Spleen (tissue), 11 donors: ENCODE measurements around the gene DEPP1. TPM values are rescaled to one million over a fixed set of nuclear protein-coding genes. Genes with fewer than 3 reads are reported as not detected.
A peak's percentile ranks its signal among the peaks of the same experiment; 100 is the strongest.

Experiments
- DNase-seq: peaks from one replicate; pipeline ENCODE4 v3.0.0-alpha.2; 2020
- H3K27ac ChIP-seq, 8 donors: fragments of 200-600 bp; sonication (generic) in 7 of 8; 1 replicate in 4 of 8; 2 replicates in 4 of 8; pipeline versions ENCODE4 v1.5.0 to v1.8.0; 2016 to 2021; ENCODE audit warnings: inconsistent platforms in 4 of 8, mild to moderate bottlenecking in 4 of 8, moderate library complexity in 1 of 8
- H3K27me3 ChIP-seq, 7 donors: fragments of 200-600 bp; sonication (generic) in 6 of 7; replicated peaks in 1 of 7; 1 replicate in 4 of 7; 2 replicates in 3 of 7; pipeline versions ENCODE4 v1.5.0 to v1.8.0; 2016 to 2021; ENCODE audit warnings: inconsistent platforms in 3 of 7, mild to moderate bottlenecking in 1 of 7
- H3K36me3 ChIP-seq, 6 donors: fragments of 200-600 bp; sonication (generic) in 5 of 6; 1 replicate in 4 of 6; 2 replicates in 2 of 6; pipeline versions ENCODE4 v1.5.0 to v1.8.0; 2016 to 2021; ENCODE audit warnings: inconsistent platforms in 2 of 6
- H3K4me1 ChIP-seq, 6 donors: fragments of 200-600 bp; sonication (generic) in 5 of 6; 1 replicate in 3 of 6; 2 replicates in 3 of 6; pipeline versions ENCODE4 v1.5.0 to v1.8.0; 2016 to 2021; ENCODE audit warnings: inconsistent platforms in 3 of 6
- H3K4me3 ChIP-seq, 8 donors: fragments of 200-600 bp; sonication (generic) in 7 of 8; 1 replicate in 4 of 8; 2 replicates in 4 of 8; pipeline versions ENCODE4 v1.5.0 to v1.8.0; 2016 to 2021; ENCODE audit warnings: inconsistent platforms in 4 of 8, mild to moderate bottlenecking in 4 of 8, moderate library complexity in 2 of 8
- H3K9me3 ChIP-seq, 8 donors: fragments of 200-600 bp; sonication (generic) in 7 of 8; 1 replicate in 4 of 8; 2 replicates in 4 of 8; pipeline versions ENCODE4 v1.5.0 to v1.8.0; 2016 to 2021; ENCODE audit warnings: inconsistent platforms in 4 of 8
- POLR2A ChIP-seq, 3 donors: fragments of 450-650 bp; IDR thresholded peaks; one replicate each; pipeline ENCODE4 v1.5.1; 2017; ENCODE audit warnings: antibody characterized with exemption in 3 of 3, mild to moderate bottlenecking in 1 of 3
- POLR2AphosphoS5 ChIP-seq, 3 donors: sonication (generic); formaldehyde crosslinking; IDR thresholded peaks; one replicate each; pipeline ENCODE4 v1.5.1; 2017; ENCODE audit warnings: antibody characterized with exemption in 3 of 3
- WGBS, 5 donors: extraction: QIAGEN DNeasy Blood & Tissue Kit in 3 of 5; methylation state at CpG; one replicate each; pipeline versions ENCODE4 v1.1.5 to v1.1.7; 2013 to 2018; 5-methylcytosine and 5-hydroxymethylcytosine counted together
- intact Hi-C: fragments of 100-400 bp; cut with DNase I; formaldehyde crosslinking; loops from one replicate; pipeline ENCODE4 v1.15.0; 2023; ENCODE audit warnings: low total_unique reads
- polyA plus RNA-seq, 3 donors: library from polyadenylated mRNA; stranded (reverse); fragments of 200-250 nt; gene quantifications; one replicate each; pipeline ENCODE4 v1.2.1, GENCODE V29; 2013
- total RNA-seq, 7 donors: library from RNA; depleted of rRNA in 3 of 7; stranded (reverse); fragments of >200 nt in 3 of 7; fragmentation: NEBNext Ultra II Directional in 4 of 7; extraction: Animal tissue kit (Norgen Biotek cat#: 25700) in 4 of 7; gene quantifications; one replicate each; pipeline versions ENCODE4 v1.1.0 to v1.2.1, GENCODE V29; 2016 to 2021
- TF ChIP-seq, protein P1 (sequence below), 11 experiments: fragments of 200-600 bp in 7 of 11; fragments of 450-650 bp in 4 of 11; sonication (generic) in 4 of 11; IDR thresholded peaks in 8 of 11; conservative IDR thresholded peaks in 3 of 11; 1 replicate in 7 of 11; 2 replicates in 4 of 11; pipeline versions ENCODE4 v1.4.0 to v1.8.0; 2016 to 2021; ENCODE audit warnings: antibody characterized with exemption in 11 of 11, inconsistent platforms in 4 of 11, mild to moderate bottlenecking in 1 of 11
- donor health status: healthy with polysubstance abuse.
- donor health status: DM: no; HTN: no; CAD: no; lungs with moderate emphysema.
- donor health status: DM: no; HTN: no; CAD: no.
- donor health status: Bipolar disorder and iron deficiency.
- donor health status: healthy.
- donor health status: DM: no; HTN: no; CAD: no.
- donor health status: DM: yes; HTN: yes; CAD: no.

The DEPP1 gene
- total and polyA plus RNA-seq, 10 donors: 9.5 to 90.1 (median 18.4) TPM

DNA sequence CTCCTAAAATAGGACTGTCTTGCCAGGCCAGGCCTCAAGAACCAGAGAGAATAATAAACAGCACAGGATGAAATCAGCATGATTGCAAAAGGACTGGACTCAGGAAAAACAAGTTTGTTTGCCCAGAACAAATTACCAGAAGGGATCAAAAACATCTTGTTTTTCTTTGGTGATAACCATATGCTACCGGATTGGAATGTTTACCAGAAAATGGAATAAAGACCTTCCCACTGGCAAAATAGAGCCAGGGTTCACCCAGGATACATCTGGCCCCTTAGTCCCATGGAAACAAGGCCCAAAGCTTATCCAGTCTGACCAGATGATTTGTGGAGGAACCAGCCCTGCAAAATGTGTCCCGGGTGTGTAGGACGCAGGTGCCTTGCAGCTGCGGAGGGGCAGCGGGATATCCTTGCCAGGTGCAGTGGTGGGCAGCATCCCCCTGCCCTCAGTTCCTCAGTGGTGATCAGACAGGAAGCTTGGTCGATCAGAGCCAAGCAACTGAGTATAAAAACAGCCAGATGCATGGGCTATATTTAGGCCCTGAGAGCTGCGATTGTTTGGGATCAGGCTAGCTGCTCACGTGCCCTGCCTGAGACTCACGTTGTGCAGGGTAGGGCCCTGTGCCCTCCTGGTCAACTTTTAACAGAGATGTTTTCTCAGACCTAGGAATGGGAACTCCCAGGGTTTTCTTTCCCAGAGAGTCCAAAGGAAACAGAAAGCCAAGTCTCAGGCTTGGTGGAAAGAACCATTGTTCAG lies 17.5 kb upstream of the DEPP1 start:
- 21 to 32% (median 27%) methylated on average over 9 of the region's 9 CpGs for WGBS, 5 donors
- DNase-seq: no peak
- TF ChIP-seq, protein P1, sequence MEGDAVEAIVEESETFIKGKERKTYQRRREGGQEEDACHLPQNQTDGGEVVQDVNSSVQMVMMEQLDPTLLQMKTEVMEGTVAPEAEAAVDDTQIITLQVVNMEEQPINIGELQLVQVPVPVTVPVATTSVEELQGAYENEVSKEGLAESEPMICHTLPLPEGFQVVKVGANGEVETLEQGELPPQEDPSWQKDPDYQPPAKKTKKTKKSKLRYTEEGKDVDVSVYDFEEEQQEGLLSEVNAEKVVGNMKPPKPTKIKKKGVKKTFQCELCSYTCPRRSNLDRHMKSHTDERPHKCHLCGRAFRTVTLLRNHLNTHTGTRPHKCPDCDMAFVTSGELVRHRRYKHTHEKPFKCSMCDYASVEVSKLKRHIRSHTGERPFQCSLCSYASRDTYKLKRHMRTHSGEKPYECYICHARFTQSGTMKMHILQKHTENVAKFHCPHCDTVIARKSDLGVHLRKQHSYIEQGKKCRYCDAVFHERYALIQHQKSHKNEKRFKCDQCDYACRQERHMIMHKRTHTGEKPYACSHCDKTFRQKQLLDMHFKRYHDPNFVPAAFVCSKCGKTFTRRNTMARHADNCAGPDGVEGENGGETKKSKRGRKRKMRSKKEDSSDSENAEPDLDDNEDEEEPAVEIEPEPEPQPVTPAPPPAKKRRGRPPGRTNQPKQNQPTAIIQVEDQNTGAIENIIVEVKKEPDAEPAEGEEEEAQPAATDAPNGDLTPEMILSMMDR (IDR thresholded peaks at IDR 0.05 in 8 of 11, conservative IDR thresholded peaks at IDR 0.05 in 3 of 11): no peak
- TF ChIP-seq POLR2A (IDR thresholded peaks at IDR 0.05) (no peak), POLR2AphosphoS5 (IDR thresholded peaks at IDR 0.05) (peak; percentile 36 to 50 (median 48))
- H3K27ac ChIP-seq: peak overlapping the region in 7 of 8 donors; percentile 36 to 70 (median 61)
- H3K4me3 ChIP-seq: no peak overlapping the region
- peaks cover 0 to 30% (median 6%) of the 10 kb centered on the region in 6 donors for H3K36me3 ChIP-seq
- H3K4me1 ChIP-seq: peaks cover 5 to 55% (median 25%) of the 10 kb centered on the region in 6 donors
- no peaks in the 10 kb centered on the region for H3K9me3 ChIP-seq
- intact Hi-C loops: no loop called here
- H3K27me3 ChIP-seq: no peaks in the 10 kb centered on the region

DNA sequence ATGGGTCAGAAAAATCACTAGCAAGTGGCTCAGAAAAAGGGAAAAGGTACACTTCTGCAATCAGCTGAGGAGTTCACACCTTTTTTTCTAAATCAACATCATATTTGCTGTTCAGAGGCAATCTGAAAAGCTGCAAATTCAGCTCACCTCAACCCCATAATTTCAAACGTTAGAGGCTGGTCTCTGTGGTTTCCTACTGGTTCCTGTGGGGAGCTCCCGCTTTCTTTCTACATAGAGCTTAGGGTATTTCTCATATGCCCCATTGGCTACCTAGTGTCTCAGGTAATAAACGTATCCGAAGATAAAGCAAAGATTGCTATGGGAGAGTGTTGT lies 16.9 kb upstream of the DEPP1 start:
- no peak for TF ChIP-seq POLR2AphosphoS5 (IDR thresholded peaks at IDR 0.05)
- TF ChIP-seq, protein P1 (IDR thresholded peaks at IDR 0.05 in 8 of 11, conservative IDR thresholded peaks at IDR 0.05 in 3 of 11): no peak
- no peak for TF ChIP-seq POLR2A (IDR thresholded peaks at IDR 0.05)
- Histone ChIP-seq H3K27me3 (no peaks in the 10 kb centered on the region), H3K4me1 (peaks cover 5 to 54% (median 25%) of the 10 kb centered on the region in 6 donors), H3K36me3 (peaks cover 0 to 35% (median 6%) of the 10 kb centered on the region in 6 donors), H3K27ac (peak overlapping the region in 7 of 8 donors; percentile 13 to 70 (median 53)), H3K9me3 (no peaks in the 10 kb centered on the region), H3K4me3 (no peak overlapping the region)
- intact Hi-C loops: no loop called here
- no peak for DNase-seq
- WGBS, 5 donors: 19 to 32% (median 23%) methylated on average over 4 of the region's 4 CpGs

DNA sequence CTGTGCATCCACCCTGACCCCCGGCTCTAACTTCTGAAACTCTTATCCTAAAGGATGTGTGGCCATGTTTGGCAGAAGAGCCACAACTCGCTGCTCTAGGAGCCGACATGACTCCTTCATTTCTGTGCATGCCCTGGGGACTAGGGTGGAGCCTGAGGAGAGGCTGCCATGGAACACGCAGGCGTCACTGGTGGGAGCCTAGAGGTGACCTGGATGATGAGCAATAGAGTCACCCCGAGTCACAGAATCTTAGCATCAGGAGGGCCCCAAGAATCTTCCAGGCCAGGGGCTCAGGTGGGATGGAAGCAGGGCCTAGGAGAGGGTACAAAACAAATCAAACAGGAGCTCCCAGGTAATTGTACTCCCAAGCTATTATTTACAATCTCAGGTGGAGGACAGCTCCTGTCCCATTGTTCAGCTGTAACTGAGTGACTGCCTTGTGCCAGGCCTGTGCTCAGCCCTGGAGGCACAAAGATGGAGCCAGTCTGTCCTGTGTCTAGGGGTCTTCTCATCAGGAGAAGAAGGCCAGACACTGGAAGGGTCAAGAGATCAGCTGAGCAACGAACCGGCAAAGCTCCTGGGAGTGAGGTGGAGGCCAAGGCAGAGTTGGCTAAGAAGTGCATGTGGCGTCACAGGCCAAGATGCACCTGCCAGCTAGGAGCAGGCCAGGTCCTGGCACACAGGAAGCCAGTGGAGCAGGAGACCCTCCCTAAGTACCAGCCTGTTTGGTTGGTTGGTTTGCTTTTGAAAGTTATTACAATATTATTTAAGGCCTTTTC lies 16.3 kb upstream of the DEPP1 start:
- DNase-seq: no peak
- whole genome bisulfite sequencing, 5 donors: 77 to 88% (median 87%) methylated on average over 9 of the region's 9 CpGs

More for the DNA sequence above, 16.3 kb upstream of the DEPP1 start:
- Histone ChIP-seq H3K27me3 (no peaks in the 10 kb centered on the region), H3K4me3 (no peak overlapping the region), H3K36me3 (peaks cover 0 to 41% (median 6%) of the 10 kb centered on the region in 6 donors), H3K4me1 (peaks cover 1 to 48% (median 20%) of the 10 kb centered on the region in 6 donors), H3K9me3 (no peaks in the 10 kb centered on the region), H3K27ac (peak overlapping the region in 7 of 8 donors; percentile 13 to 70 (median 53))
- intact Hi-C loops: no loop called here
- TF ChIP-seq POLR2A (IDR thresholded peaks at IDR 0.05): no peak
- no peak for TF ChIP-seq POLR2AphosphoS5 (IDR thresholded peaks at IDR 0.05)
- TF ChIP-seq, protein P1 (IDR thresholded peaks at IDR 0.05 in 8 of 11, conservative IDR thresholded peaks at IDR 0.05 in 3 of 11): no peak
